Ovary (tissue), 9 donors: ENCODE data around the gene COPS2. TPM values are rescaled to one million over a fixed set of nuclear protein-coding genes. Genes with fewer than 3 reads are reported as not detected.
"Not testable (repeated sequence)": the region's sequence is repeated elsewhere in the genome, so short reads cannot be mapped to it uniquely, and the experiment has no call there.

ENCODE experiments used
- DNase-seq, 5 donors: peaks; one replicate each; pipeline ENCODE4 v3.0.0-alpha.2; 2019 to 2020
- H3K27ac ChIP-seq, 2 donors: fragments of 200-600 bp; one replicate each; pipeline versions ENCODE4 v1.5.1 to v1.8.0; 2019 to 2022
- H3K27me3 ChIP-seq: fragments of 200-600 bp; one replicate; pipeline ENCODE4 v1.8.0; 2022
- H3K36me3 ChIP-seq: fragments of 200-600 bp; sonication (generic); one replicate; pipeline ENCODE4 v1.5.1; 2019
- H3K4me1 ChIP-seq: one replicate; pipeline ENCODE4 v1.8.1; 2013; ENCODE audit warnings: mild to moderate bottlenecking, moderate library complexity; ENCODE audit not compliant: insufficient read depth
- H3K4me3 ChIP-seq: fragments of 200-600 bp; sonication (generic); one replicate; pipeline ENCODE4 v1.5.1; 2017
- H3K9me3 ChIP-seq, 2 donors: fragments of 200-600 bp in 1 of 2; sonication (generic) in 1 of 2; one replicate each; pipeline versions ENCODE4 v1.5.1 to v1.8.1; 2013 to 2019; ENCODE audit warnings: mild to moderate bottlenecking in 1 of 2, moderate library complexity in 1 of 2
- CTCF ChIP-seq, 3 donors: fragments of 450-650 bp in 2 of 3; fragments of 200-600 bp in 1 of 3; IDR thresholded peaks; one replicate each; pipeline versions ENCODE4 v1.5.1 to v1.8.0; 2016 to 2022; ENCODE audit warnings: antibody characterized with exemption in 3 of 3, mild to moderate bottlenecking in 1 of 3
- EP300 ChIP-seq: sonication (generic); formaldehyde crosslinking; IDR thresholded peaks from one replicate; pipeline ENCODE4 v1.6.1; 2017; ENCODE audit warnings: antibody characterized with exemption
- POLR2A ChIP-seq: fragments of 450-650 bp; IDR thresholded peaks from one replicate; pipeline ENCODE4 v1.6.1; 2017; ENCODE audit warnings: antibody characterized with exemption, mild to moderate bottlenecking, moderate library complexity
- WGBS, 3 donors: extraction: QIAGEN DNeasy Blood & Tissue Kit in 1 of 3; methylation state at CpG; one replicate each; pipeline versions ENCODE4 v1.1.5 to v1.1.7; 2013 to 2017; 5-methylcytosine and 5-hydroxymethylcytosine counted together
- intact Hi-C, 4 donors: fragments of 100-400 bp; cut with DNase I; formaldehyde crosslinking; loops; one replicate each; pipeline versions ENCODE4 v1.11.0 to v1.15.1; 2022 to 2023
- polyA plus RNA-seq, 2 donors: library from polyadenylated mRNA; stranded (reverse); fragments of 200-250 nt in 1 of 2; fragments of 350-450 nt in 1 of 2; fragmentation: Illumina TruSeq in 1 of 2; extraction: RNeasy Lipid Tissue Mini Kit (QIAGEN cat#74804) in 1 of 2; gene quantifications; one replicate each; pipeline ENCODE4 v1.2.3, GENCODE V29; 2013 to 2014
- total RNA-seq, 7 donors: library from RNA; depleted of rRNA in 2 of 7; stranded (reverse); fragments of >200 nt in 2 of 7; fragmentation: NEBNext Ultra II Directional in 3 of 7; extraction: Animal tissue kit (Norgen Biotek cat#: 25700) in 3 of 7; gene quantifications; one replicate each; pipeline versions ENCODE4 v1.1.0 to v1.2.4, GENCODE V29; 2016 to 2023
- donor health status: DM: no; HTN: no; CAD: no; lungs with moderate emphysema.
- donor health status: DM: no; HTN: no; CAD: no.
- donor health status: Bipolar disorder and iron deficiency.
- donor health status: DM: yes; HTN: yes; CAD: no.
- donor health status: DM: no; HTN: no; CAD: no.
- donor health status: DM: yes; HTN: yes; CAD: no.

COPS2 gene
- total and polyA plus RNA-seq, 9 donors = 44.2 to 95.4 (median 80.0) TPM

- Histone ChIP-seq H3K36me3 (no peaks in the 10 kb centered on the region), H3K27ac (no peak overlapping the region), H3K27me3 (no peaks in the 10 kb centered on the region), H3K9me3 (no peaks in the 10 kb centered on the region), H3K4me1 (no peaks in the 10 kb centered on the region), H3K4me3 (no peak overlapping the region)
- WGBS, 3 donors = 86 to 95% (median 93%) methylated on average over 7 of the region's 7 CpGs
- no peak for DNase-seq
- no peak for TF ChIP-seq EP300
- TF ChIP-seq POLR2A = no peak
- no peak for TF ChIP-seq CTCF (IDR thresholded peaks at IDR 0.05)
- intact Hi-C loops = no loop called here
These were observed 23.1 kb upstream of the COPS2 start for GRCh38 chr15:49178497-49178896.

GRCh38 chr15:49175582-49176397 lies 20.4 kb upstream of the COPS2 start:
- H3K4me1 ChIP-seq, intact Hi-C loops, H3K4me3 ChIP-seq, H3K36me3 ChIP-seq, DNase-seq, H3K9me3 ChIP-seq, H3K27me3 ChIP-seq, H3K27ac ChIP-seq: not testable (repeated sequence)
- WGBS, 3 donors = 93 to 98% (median 97%) methylated on average over 6 of the region's 6 CpGs

- DNase-seq = no peak
- WGBS, 3 donors = 94 to 97% (median 97%) methylated on average over 3 of the region's 3 CpGs
- H3K4me3 ChIP-seq = no peak overlapping the region
- no peaks in the 10 kb centered on the region for H3K27me3 ChIP-seq
- H3K27ac ChIP-seq = no peak overlapping the region
- TF ChIP-seq EP300 (no peak), CTCF (IDR thresholded peaks at IDR 0.05) (no peak), POLR2A (no peak)
- no peaks in the 10 kb centered on the region for H3K36me3 ChIP-seq
- no peaks in the 10 kb centered on the region for H3K9me3 ChIP-seq
- H3K4me1 ChIP-seq = peaks cover 4% of the 10 kb centered on the region
- intact Hi-C loops = no loop called here
These were observed 19.5 kb upstream of the COPS2 start for GRCh38 chr15:49174902-49175301.

- Histone ChIP-seq H3K27ac (no peak overlapping the region), H3K36me3 (no peaks in the 10 kb centered on the region), H3K4me1 (peaks cover 4% of the 10 kb centered on the region), H3K27me3 (no peaks in the 10 kb centered on the region), H3K9me3 (no peaks in the 10 kb centered on the region), H3K4me3 (no peak overlapping the region)
- TF ChIP-seq POLR2A (no peak), CTCF (IDR thresholded peaks at IDR 0.05) (no peak), EP300 (no peak)
- 96 to 98% (median 97%) methylated on average over 12 of the region's 12 CpGs for WGBS, 3 donors
- no peak for DNase-seq
- intact Hi-C loops = no loop called here
These were observed 16.4 kb upstream of the COPS2 start for GRCh38 chr15:49171790-49172189.

- intact Hi-C loops = no loop called here
- H3K36me3 ChIP-seq = no peaks in the 10 kb centered on the region
- no peak for TF ChIP-seq EP300
- TF ChIP-seq POLR2A = no peak
- TF ChIP-seq CTCF (IDR thresholded peaks at IDR 0.05) = no peak
- H3K4me1 ChIP-seq = peaks cover 4% of the 10 kb centered on the region
- WGBS, 3 donors = 4 to 6% (median 4%) methylated on average over 30 of the region's 30 CpGs
- H3K27me3 ChIP-seq = no peaks in the 10 kb centered on the region
- H3K4me3 ChIP-seq = peak within 1 kb of the TSS; percentile 64
- H3K27ac ChIP-seq = peak within 1 kb of the TSS; percentile 50 to 79
- no peaks in the 10 kb centered on the region for H3K9me3 ChIP-seq
- DNase-seq = peak; percentile 76 to 84 (median 82)
These were observed 14.6 kb upstream of the COPS2 start, which contains the start of gene GALK2 for GRCh38 chr15:49169880-49170597. TSS of gene GALK2 (plus strand) at chr15:49170247. CDS start at chr15:49170323, 76 bp downstream.
